Measurements from ENCODE around the gene BOLL.
"Not testable (repeated sequence)": the region's sequence is repeated elsewhere in the genome, so short reads cannot be mapped to it uniquely, and the experiment has no call there.

Gene BOLL

GRCh38 chr2:197704434-197705120 is 80.5 kb downstream of the BOLL start:
- H3K9me2 ChIP-seq (replicated peaks; ENCODE audit: control insufficient read depth, low read length), result no peaks in the 10 kb centered on the region
- peaks cover 24% of the 10 kb centered on the region for H3K4me1 ChIP-seq (ENCODE audit: control insufficient read depth, low read length)
- H3K4me2 ChIP-seq (ENCODE audit: low read length), result peak overlapping the region; percentile 91
- peaks cover 36% of the 10 kb centered on the region for H3K36me3 ChIP-seq (ENCODE audit: control insufficient read depth, low read length)
- peak overlapping the region; percentile 36; the same call in 1 of the 2 replicates for H3K27ac ChIP-seq (ENCODE audit: low read depth, low read length)
- TF ChIP-seq, protein P1, sequence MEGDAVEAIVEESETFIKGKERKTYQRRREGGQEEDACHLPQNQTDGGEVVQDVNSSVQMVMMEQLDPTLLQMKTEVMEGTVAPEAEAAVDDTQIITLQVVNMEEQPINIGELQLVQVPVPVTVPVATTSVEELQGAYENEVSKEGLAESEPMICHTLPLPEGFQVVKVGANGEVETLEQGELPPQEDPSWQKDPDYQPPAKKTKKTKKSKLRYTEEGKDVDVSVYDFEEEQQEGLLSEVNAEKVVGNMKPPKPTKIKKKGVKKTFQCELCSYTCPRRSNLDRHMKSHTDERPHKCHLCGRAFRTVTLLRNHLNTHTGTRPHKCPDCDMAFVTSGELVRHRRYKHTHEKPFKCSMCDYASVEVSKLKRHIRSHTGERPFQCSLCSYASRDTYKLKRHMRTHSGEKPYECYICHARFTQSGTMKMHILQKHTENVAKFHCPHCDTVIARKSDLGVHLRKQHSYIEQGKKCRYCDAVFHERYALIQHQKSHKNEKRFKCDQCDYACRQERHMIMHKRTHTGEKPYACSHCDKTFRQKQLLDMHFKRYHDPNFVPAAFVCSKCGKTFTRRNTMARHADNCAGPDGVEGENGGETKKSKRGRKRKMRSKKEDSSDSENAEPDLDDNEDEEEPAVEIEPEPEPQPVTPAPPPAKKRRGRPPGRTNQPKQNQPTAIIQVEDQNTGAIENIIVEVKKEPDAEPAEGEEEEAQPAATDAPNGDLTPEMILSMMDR (IDR thresholded peaks at IDR 0.05; ENCODE audit: low read depth, low read length, poor library complexity, severe bottlenecking), result no peak
- TF ChIP-seq EZH2phosphoT487 (IDR thresholded peaks at IDR 0.05; ENCODE audit: borderline replicate concordance, low read length), result no peak
- H3K4me3 ChIP-seq (ENCODE audit: low read length), result peak overlapping the region; percentile 97
- peaks cover 24% of the 10 kb centered on the region for H4K20me1 ChIP-seq (ENCODE audit: control insufficient read depth, insufficient read depth, low read depth, low read length)
- 0 out of 2 replicates have a peak, but pooled peaks cover 3% of the 10 kb centered on the region for H3F3A ChIP-seq (ENCODE audit: control insufficient read depth, insufficient read depth)
- no peaks in the 10 kb centered on the region for H3K9me3 ChIP-seq (ENCODE audit: control insufficient read depth, insufficient read depth, low read length)
- H3K27me3 ChIP-seq (ENCODE audit: control insufficient read depth, low read length), result no peaks in the 10 kb centered on the region
- peaks cover 43% of the 10 kb centered on the region for H3K79me2 ChIP-seq (ENCODE audit: control insufficient read depth, low read length)

GRCh38 chr2:197700960-197701359 is 84.2 kb downstream of the BOLL start:
- no peak overlapping the region for H3K4me2 ChIP-seq (ENCODE audit: low read length)
- no peak for TF ChIP-seq EZH2phosphoT487 (IDR thresholded peaks at IDR 0.05; ENCODE audit: borderline replicate concordance, low read length)
- TF ChIP-seq, protein P1 (IDR thresholded peaks at IDR 0.05; ENCODE audit: low read depth, low read length, poor library complexity, severe bottlenecking), result no peak

GRCh38 chr2:197699724-197700123 is 85.4 kb downstream of the BOLL start:
- not testable (repeated sequence) for H3K9me2 ChIP-seq (replicated peaks; ENCODE audit: control insufficient read depth, low read length); H3K4me2 ChIP-seq (ENCODE audit: low read length)

More at GRCh38 chr2:197700960-197701359, 84.2 kb downstream of the BOLL start:
- no peaks in the 10 kb centered on the region for H3K27me3 ChIP-seq (ENCODE audit: control insufficient read depth, low read length)
- H3K9me3 ChIP-seq (ENCODE audit: control insufficient read depth, insufficient read depth, low read length), result no peaks in the 10 kb centered on the region
- peaks cover 6% of the 10 kb centered on the region; the same call in 1 of the 2 replicates for H3K36me3 ChIP-seq (ENCODE audit: control insufficient read depth, low read length)
- peaks cover 8% of the 10 kb centered on the region for H3K79me2 ChIP-seq (ENCODE audit: control insufficient read depth, low read length)
- peaks cover 1% of the 10 kb centered on the region; the same call in 1 of the 2 replicates for H4K20me1 ChIP-seq (ENCODE audit: control insufficient read depth, insufficient read depth, low read depth, low read length)
- H3F3A ChIP-seq (ENCODE audit: control insufficient read depth, insufficient read depth), result no peaks in the 10 kb centered on the region
- no peak overlapping the region for H3K27ac ChIP-seq (ENCODE audit: low read depth, low read length)
- peaks cover 8% of the 10 kb centered on the region for H3K4me1 ChIP-seq (ENCODE audit: control insufficient read depth, low read length)
- H3K4me3 ChIP-seq (ENCODE audit: low read length), result no peak overlapping the region
- H3K9me2 ChIP-seq (replicated peaks; ENCODE audit: control insufficient read depth, low read length), result no peaks in the 10 kb centered on the region

DNA sequence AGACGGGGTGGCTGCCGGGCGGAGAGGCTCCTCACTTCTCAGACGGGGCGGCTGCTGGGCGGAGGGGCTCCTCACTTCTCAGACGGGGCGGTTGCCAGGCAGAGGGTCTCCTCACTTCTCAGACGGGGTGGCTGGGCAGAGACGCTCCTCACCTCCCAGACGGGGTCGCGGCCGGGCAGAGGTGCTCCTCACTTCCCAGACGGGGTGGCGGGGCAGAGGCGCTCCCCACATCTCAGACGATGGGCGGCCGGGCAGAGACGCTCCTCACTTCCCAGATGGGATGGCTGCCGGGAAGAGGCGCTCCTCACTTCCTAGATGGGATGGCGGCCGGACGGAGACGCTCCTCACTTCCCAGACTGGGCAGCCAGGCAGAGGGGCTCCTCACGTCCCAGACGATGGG is 88.5 kb downstream of the BOLL start:
- not testable (repeated sequence) for H3K27ac ChIP-seq (ENCODE audit: low read depth, low read length); H3K9me2 ChIP-seq (replicated peaks; ENCODE audit: control insufficient read depth, low read length); H3K79me2 ChIP-seq (ENCODE audit: control insufficient read depth, low read length); H3F3A ChIP-seq (ENCODE audit: control insufficient read depth, insufficient read depth); H3K27me3 ChIP-seq (ENCODE audit: control insufficient read depth, low read length); H4K20me1 ChIP-seq (ENCODE audit: control insufficient read depth, insufficient read depth, low read depth, low read length); H3K4me2 ChIP-seq (ENCODE audit: low read length); H3K9me3 ChIP-seq (ENCODE audit: control insufficient read depth, insufficient read depth, low read length); H3K36me3 ChIP-seq (ENCODE audit: control insufficient read depth, low read length); H3K4me3 ChIP-seq (ENCODE audit: low read length); H3K4me1 ChIP-seq (ENCODE audit: control insufficient read depth, low read length)

More at GRCh38 chr2:197699724-197700123, 85.4 kb downstream of the BOLL start:
- H3K4me3 ChIP-seq (ENCODE audit: low read length); H3K27ac ChIP-seq (ENCODE audit: low read depth, low read length); H3K9me3 ChIP-seq (ENCODE audit: control insufficient read depth, insufficient read depth, low read length); H3F3A ChIP-seq (ENCODE audit: control insufficient read depth, insufficient read depth); H3K27me3 ChIP-seq (ENCODE audit: control insufficient read depth, low read length); H4K20me1 ChIP-seq (ENCODE audit: control insufficient read depth, insufficient read depth, low read depth, low read length); H3K4me1 ChIP-seq (ENCODE audit: control insufficient read depth, low read length); H3K79me2 ChIP-seq (ENCODE audit: control insufficient read depth, low read length); H3K36me3 ChIP-seq (ENCODE audit: control insufficient read depth, low read length): not testable (repeated sequence)

DNA sequence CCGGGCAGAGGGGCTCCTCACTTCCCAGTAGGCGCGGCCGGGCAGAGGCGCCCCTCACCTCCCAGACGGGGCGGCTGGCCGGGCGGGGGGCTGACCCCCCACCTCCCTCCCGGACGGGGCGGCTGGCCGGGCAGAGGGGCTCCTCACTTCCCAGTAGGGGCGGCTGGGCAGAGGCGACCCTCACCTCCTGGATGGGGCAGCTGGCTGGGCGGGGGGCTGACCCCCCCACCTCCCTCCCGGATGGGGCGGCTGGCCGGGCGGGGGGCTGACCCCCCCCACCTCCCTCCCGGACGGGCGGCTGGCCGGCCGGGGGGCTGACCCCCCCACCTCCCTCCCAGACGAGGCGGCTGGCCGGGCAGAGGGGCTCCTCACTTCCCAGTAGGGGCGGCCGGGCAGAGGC is 89.1 kb downstream of the BOLL start:
- not testable (repeated sequence) for H3K27me3 ChIP-seq (ENCODE audit: control insufficient read depth, low read length); H3K36me3 ChIP-seq (ENCODE audit: control insufficient read depth, low read length); H3K4me1 ChIP-seq (ENCODE audit: control insufficient read depth, low read length); H3F3A ChIP-seq (ENCODE audit: control insufficient read depth, insufficient read depth); H3K27ac ChIP-seq (ENCODE audit: low read depth, low read length); H3K4me2 ChIP-seq (ENCODE audit: low read length); H4K20me1 ChIP-seq (ENCODE audit: control insufficient read depth, insufficient read depth, low read depth, low read length); H3K4me3 ChIP-seq (ENCODE audit: low read length); H3K9me3 ChIP-seq (ENCODE audit: control insufficient read depth, insufficient read depth, low read length); H3K9me2 ChIP-seq (replicated peaks; ENCODE audit: control insufficient read depth, low read length); H3K79me2 ChIP-seq (ENCODE audit: control insufficient read depth, low read length)

DNA sequence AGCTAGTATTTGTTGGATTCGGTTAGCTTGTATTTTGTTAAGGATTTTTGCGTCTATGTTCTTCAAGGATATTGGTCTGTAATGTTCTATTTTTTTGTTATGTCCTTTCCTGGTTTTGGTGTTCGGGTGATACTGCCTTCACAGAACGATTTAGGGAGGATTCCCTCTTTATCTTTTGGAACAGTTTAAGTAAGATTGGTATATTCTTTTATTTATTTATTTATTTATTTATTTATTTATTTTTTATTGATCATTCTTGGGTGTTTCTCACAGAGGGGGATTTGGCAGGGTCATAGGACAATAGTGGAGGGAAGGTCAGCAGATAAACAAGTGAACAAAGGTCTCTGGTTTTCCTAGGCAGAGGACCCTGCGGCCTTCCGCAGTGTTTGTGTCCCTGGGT is 89.9 kb downstream of the BOLL start:
- not testable (repeated sequence) for H3K79me2 ChIP-seq (ENCODE audit: control insufficient read depth, low read length); H4K20me1 ChIP-seq (ENCODE audit: control insufficient read depth, insufficient read depth, low read depth, low read length); H3K4me1 ChIP-seq (ENCODE audit: control insufficient read depth, low read length); H3K9me3 ChIP-seq (ENCODE audit: control insufficient read depth, insufficient read depth, low read length); H3K27ac ChIP-seq (ENCODE audit: low read depth, low read length); H3K36me3 ChIP-seq (ENCODE audit: control insufficient read depth, low read length); H3F3A ChIP-seq (ENCODE audit: control insufficient read depth, insufficient read depth); H3K27me3 ChIP-seq (ENCODE audit: control insufficient read depth, low read length); H3K4me2 ChIP-seq (ENCODE audit: low read length); H3K9me2 ChIP-seq (replicated peaks; ENCODE audit: control insufficient read depth, low read length); H3K4me3 ChIP-seq (ENCODE audit: low read length)

Data from DOHH2 (cell line).